Measurements from ENCODE around the gene TMEM222.

TMEM222 gene

GRCh38 chr1:27318136-27318535 lies 3.8 kb upstream of the TMEM222 start:
- no peak for DNase-seq (ENCODE audit: low read depth)
- TF ChIP-seq CTCF (IDR thresholded peaks at IDR 0.05; ENCODE audit: control insufficient read depth, extremely low read depth, insufficient read depth): no peak
- H3K4me3 ChIP-seq (ENCODE audit: low read depth, low read length): no peak overlapping the region

GRCh38 chr1:27318596-27318995 lies 3.4 kb upstream of the TMEM222 start:
- no peak for TF ChIP-seq CTCF (IDR thresholded peaks at IDR 0.05; ENCODE audit: control insufficient read depth, extremely low read depth, insufficient read depth)
- DNase-seq (ENCODE audit: low read depth): no peak

GRCh38 chr1:27322569-27323240 lies 742 bp downstream of the TMEM222 start:
- no peak for DNase-seq (ENCODE audit: low read depth)
- peak overlapping the region; percentile 73 for H3K4me3 ChIP-seq (ENCODE audit: low read depth, low read length)
- TF ChIP-seq CTCF (IDR thresholded peaks at IDR 0.05; ENCODE audit: control insufficient read depth, extremely low read depth, insufficient read depth): no peak

More at GRCh38 chr1:27318596-27318995, 3.4 kb upstream of the TMEM222 start:
- H3K4me3 ChIP-seq (ENCODE audit: low read depth, low read length): no peak overlapping the region

GRCh38 chr1:27325286-27325685 lies 3.3 kb downstream of the TMEM222 start:
- TF ChIP-seq CTCF (IDR thresholded peaks at IDR 0.05; ENCODE audit: control insufficient read depth, extremely low read depth, insufficient read depth): no peak
- no peak for DNase-seq (ENCODE audit: low read depth)
- no peak overlapping the region for H3K4me3 ChIP-seq (ENCODE audit: low read depth, low read length)

- DNase-seq (ENCODE audit: low read depth): no peak
- no peak overlapping the region for H3K4me3 ChIP-seq (ENCODE audit: low read depth, low read length)
- no peak for TF ChIP-seq CTCF (IDR thresholded peaks at IDR 0.05; ENCODE audit: control insufficient read depth, extremely low read depth, insufficient read depth)
These were observed 6.0 kb downstream of the TMEM222 start for GRCh38 chr1:27327964-27328363.

GRCh38 chr1:27330786-27331185 lies 8.8 kb downstream of the TMEM222 start:
- TF ChIP-seq CTCF (IDR thresholded peaks at IDR 0.05; ENCODE audit: control insufficient read depth, extremely low read depth, insufficient read depth): no peak
- H3K4me3 ChIP-seq (ENCODE audit: low read depth, low read length): no peak overlapping the region
- DNase-seq (ENCODE audit: low read depth): no peak

- no peak for DNase-seq (ENCODE audit: low read depth)
- no peak overlapping the region for H3K4me3 ChIP-seq (ENCODE audit: low read depth, low read length)
- TF ChIP-seq CTCF (IDR thresholded peaks at IDR 0.05; ENCODE audit: control insufficient read depth, extremely low read depth, insufficient read depth): no peak
These were observed 9.5 kb downstream of the TMEM222 start for GRCh38 chr1:27331426-27331825.

Measured in LNCaP clone FGC (cell line).